ENCODE results near the gene RPL13. TPM values are rescaled to one million over a fixed set of nuclear protein-coding genes. Genes with fewer than 3 reads are reported as not detected.

RPL13 gene
- total and polyA plus RNA-seq, 2 of the 13 experiments (the other 11 are each of a cell fraction or from before 2014, with no cell fraction given): 2,988 to 4,411 TPM

- TF ChIP-seq MXD3 (CRISPR knock-in tag; IDR thresholded peaks at IDR 0.05) (peak; percentile 93), TFE3 (CRISPR knock-in tag; IDR thresholded peaks at IDR 0.05) (peak; percentile 53), MIER2 (CRISPR knock-in tag; IDR thresholded peaks at IDR 0.05) (peak; percentile 69; the same call in 1 of the 2 replicates), SMC3 (IDR thresholded peaks at IDR 0.05; ENCODE audit: low read length) (no peak), ZNF784 (CRISPR knock-in tag; IDR thresholded peaks at IDR 0.05; ENCODE audit: borderline replicate concordance) (peak; percentile 83; the same call in 1 of the 2 replicates), ZFY (CRISPR knock-in tag; IDR thresholded peaks at IDR 0.05) (peak; percentile 99), ZNF317 (CRISPR knock-in tag; IDR thresholded peaks at IDR 0.05) (peak; percentile 80), BHLHE40 (IDR thresholded peaks at IDR 0.05; ENCODE audit: low read length) (0 out of 2 replicates have a peak, but pooled peaks have one; percentile 14), ZBTB20 (CRISPR knock-in tag; IDR thresholded peaks at IDR 0.05; ENCODE audit: borderline replicate concordance, low read depth) (peak; percentile 56; the same call in 1 of the 2 replicates), ZNF552 (CRISPR knock-in tag; IDR thresholded peaks at IDR 0.05; ENCODE audit: borderline replicate concordance) (peak; percentile 73), ZNF710 (CRISPR knock-in tag; IDR thresholded peaks at IDR 0.05; ENCODE audit: borderline replicate concordance) (peak; percentile 92), FOXO1 (CRISPR knock-in tag; IDR thresholded peaks at IDR 0.05) (peak; percentile 67), ZNF800 (CRISPR knock-in tag; IDR thresholded peaks at IDR 0.05) (no peak; the same call in 1 of the 2 replicates), ZNF260 (CRISPR knock-in tag; IDR thresholded peaks at IDR 0.05; ENCODE audit: borderline replicate concordance, low read depth) (0 out of 2 replicates have a peak, but pooled peaks have one; percentile 27), ZBTB49 (CRISPR knock-in tag; IDR thresholded peaks at IDR 0.05; ENCODE audit: borderline replicate concordance) (peak; percentile 67; the same call in 1 of the 2 replicates), SATB2 (CRISPR knock-in tag; IDR thresholded peaks at IDR 0.05) (peak; percentile 78; the same call in 1 of the 2 replicates), CHD2 (IDR thresholded peaks at IDR 0.05; ENCODE audit: low read depth, low read length) (0 out of 2 replicates have a peak, but pooled peaks have one; percentile 1), NR2C2 (CRISPR knock-in tag; IDR thresholded peaks at IDR 0.05; ENCODE audit: borderline replicate concordance) (peak; percentile 70), TARDBP (CRISPR knock-in tag; IDR thresholded peaks at IDR 0.05) (peak; percentile 80)
These were observed at the start of gene RPL13 (continued) for GRCh38 chr16:89560378-89561141.
